Measurements from ENCODE around the gene NFIB.

The NFIB gene

DNA sequence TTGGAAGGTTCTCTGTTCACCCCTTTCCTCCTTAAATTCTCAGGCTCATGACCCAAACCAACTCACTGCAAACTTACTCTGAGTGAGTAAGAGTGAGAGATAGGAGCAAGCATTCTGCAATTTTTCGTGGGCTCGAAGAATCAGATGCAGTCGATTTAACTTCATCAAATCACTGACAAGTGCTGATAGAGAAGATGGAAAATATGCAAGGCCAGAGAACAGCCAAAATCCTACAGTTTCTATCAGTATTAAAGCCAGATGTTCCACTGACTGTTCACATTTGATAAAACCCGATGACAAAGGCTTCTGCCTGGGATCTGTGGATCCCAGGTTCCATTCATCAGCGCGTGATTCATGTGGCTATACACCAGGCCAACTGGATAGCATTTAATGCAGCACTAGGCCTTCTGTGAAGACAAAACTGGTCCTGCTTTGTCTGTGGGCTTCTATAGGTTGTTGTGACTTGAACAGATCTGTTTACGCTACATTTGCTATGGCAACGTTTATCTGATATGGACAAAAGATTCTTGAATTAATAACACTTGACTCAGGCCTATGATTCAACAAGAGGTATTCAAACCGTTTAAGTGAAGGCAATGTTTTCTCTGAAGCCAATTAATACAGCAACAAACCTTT is 251.2 kb downstream of the NFIB start:
- DNase-seq, result no peak
- intact Hi-C loops (cut with DNase I), result no loop called here

DNA sequence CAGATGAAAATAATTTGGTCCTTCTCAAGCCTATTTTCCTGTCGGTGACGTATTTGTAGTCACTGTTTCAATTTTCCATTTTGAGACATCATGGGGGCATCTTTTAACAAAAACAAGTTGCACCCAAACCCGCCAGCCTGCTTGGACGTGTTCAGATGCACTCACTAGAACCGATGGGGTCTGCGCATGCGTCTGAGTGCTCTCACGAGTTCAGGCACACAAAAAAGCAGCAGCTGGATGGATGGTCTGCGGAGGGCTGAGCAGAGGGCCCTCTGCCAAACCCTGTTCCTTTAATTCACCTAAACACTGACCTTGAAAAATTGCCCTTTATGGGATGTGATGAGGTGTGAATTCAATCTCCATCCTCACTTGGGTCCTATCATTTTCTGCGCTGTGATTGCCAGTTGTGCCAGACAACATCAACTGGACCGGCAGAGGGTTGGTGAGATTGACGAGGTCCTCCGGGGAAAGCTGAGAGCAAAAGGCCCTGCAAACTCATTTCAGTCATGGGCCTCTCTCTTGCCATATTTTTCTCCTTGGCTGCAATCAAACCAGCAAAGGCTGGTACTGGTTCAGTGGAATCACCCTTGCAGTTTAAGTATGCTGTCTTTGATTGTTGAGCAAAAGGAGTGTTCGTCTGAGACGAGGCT is 251.9 kb downstream of the NFIB start:
- DNase-seq, result no peak
- intact Hi-C loops (cut with DNase I), result no loop called here

GRCh38 chr9:14058325-14058688 is 255.6 kb downstream of the NFIB start:
- intact Hi-C loops (cut with DNase I), result no loop called here
- DNase-seq, result no peak

DNA sequence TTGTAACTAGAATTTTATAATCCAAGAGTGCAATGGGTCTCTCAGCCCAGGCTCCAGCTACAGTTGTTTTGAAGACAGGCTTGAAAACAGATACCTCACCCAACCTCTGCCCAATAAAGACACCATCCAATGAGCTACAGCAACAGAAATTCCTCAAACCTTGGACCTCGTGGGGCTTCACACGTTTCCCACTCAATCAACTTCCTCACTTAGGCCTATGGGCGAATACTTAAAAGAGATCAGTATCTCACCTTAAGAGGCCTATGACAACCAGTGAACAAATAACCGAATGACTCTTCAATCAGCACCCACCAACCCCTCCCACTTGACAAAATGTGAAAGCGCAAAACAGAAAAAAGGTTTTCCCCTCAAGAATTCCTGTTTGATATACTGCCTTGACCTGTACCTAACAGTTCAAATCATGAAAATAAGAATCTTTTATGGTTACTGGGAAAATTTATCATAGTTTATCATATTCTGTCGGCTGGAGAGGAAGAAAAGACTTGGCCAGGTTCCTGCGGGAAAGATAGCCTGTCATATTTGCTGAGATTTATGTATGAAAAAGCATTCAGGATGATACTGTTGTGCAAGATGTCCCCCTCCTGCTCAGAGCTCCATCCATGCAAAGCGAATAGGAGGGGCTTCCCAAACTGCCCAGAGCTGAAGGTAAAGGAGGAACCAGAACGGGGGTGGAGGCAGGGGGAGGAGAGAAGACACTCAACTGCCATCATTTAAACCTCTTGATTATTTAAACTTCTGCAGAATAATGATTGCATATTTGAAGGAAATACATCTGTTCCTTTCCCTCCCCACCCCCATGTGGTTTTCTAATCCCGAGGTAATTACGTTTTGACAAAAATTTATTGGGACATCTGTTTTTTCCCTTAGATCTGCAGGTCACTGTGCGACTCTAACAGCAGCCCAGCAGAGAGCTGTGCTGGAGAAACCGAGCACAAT is 256.3 kb downstream of the NFIB start:
- no peak for DNase-seq
- intact Hi-C loops (cut with DNase I), result no loop called here

DNA sequence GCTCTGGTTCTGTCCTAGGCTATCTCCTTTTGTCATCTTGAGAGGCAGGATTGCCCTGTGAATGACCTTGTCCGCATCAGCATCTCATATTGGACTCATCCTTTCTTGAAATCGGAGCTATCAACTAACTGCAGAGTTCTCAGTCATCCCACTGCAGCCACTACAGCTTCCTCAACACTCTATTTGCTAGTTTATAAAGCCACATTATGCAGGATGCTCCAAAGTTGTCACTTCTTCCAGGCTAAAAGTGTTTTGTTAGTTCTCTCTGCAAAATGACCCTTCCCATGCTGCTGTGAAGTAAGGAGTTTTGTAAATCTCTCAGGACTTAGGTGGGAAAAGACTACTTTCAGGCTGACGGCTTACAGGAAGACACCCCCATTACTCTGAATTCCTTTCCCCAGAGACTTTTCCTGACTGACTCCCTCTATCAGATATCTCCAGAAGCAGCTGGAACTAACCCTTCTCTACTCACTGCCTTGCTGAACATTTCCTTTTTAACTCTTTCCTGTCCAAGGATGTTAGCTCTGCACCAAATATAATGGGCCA is 257.6 kb downstream of the NFIB start:
- DNase-seq, result no peak
- intact Hi-C loops (cut with DNase I), result no loop called here

DNA sequence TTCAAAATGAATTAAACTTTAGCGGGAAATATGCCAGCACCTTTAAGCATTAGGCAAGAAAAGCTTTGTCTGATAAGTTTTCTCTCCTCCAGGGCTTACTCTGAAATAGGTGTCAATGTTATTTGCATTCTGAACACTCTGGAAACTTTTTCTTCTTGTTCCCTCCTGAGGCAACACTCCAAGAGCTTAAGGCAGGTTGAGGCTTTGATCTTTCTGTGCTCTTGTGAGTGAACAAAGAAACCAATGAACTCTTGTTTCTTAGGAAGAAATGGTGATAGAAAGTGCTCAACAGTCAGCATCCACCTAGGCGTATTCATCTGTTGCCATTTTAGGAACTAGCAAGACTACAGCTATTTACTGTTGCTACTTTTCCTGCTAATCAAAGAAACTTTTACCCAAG is 259.8 kb downstream of the NFIB start:
- DNase-seq, result no peak
- intact Hi-C loops (cut with DNase I), result no loop called here

DNA sequence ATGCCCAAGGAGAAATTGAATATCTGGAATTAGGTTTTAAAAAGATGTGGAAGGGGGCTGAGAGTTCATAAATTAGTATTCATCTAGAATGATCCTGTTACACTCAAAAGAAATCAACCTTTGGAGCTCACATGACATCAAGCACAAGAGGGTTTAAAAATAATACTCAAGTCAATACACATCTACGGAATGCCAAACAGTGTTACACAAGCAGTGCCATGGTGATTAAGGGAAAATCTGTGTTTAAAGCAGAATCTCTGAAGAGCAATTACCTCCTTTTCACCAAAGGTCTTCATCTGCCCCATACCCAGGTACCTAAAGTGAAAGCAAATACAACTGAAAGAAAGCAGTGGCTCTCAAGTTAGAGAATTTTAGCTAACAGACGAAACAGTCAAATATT is 261.6 kb downstream of the NFIB start:
- no peak for DNase-seq
- intact Hi-C loops (cut with DNase I), result no loop called here

DNA sequence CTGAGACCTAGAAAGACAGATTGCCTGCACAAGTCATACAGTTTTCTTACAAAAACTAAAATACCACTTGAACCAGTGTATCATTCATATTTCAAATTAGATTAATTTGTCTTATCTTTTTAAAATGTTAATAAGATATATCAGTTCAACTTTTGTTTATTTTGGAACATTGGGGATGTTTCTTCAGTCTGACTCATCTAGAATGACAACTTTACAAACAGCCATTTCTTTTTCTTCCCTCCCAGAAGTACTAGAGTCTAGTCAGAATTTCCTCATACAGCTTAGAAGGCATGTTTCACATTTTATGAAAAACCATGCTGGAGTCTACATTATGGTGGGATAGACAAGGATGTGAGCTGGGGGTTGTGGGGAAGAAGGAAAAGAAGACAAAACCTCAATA is 262.5 kb downstream of the NFIB start:
- intact Hi-C loops (cut with DNase I), result no loop called here
- no peak for DNase-seq

GRCh38 chr9:14043483-14043882 is 270.5 kb downstream of the NFIB start:
- DNase-seq, result no peak

GRCh38 chr9:14037331-14037730 is 276.6 kb downstream of the NFIB start:
- intact Hi-C loops (cut with DNase I), result no loop called here
- DNase-seq, result no peak

More at GRCh38 chr9:14043483-14043882, 270.5 kb downstream of the NFIB start:
- intact Hi-C loops (cut with DNase I), result no loop called here

GRCh38 chr9:14033067-14033466 is 280.9 kb downstream of the NFIB start:
- no peak for DNase-seq
- intact Hi-C loops (cut with DNase I), result no loop called here

All from posterior cingulate gyrus (tissue), 11 donors.